Vagina (tissue), 2 donors: ENCODE data around the gene TMC7.
"Not testable (repeated sequence)": the region's sequence is repeated elsewhere in the genome, so short reads cannot be mapped to it uniquely, and the experiment has no call there.

Source experiments
- POLR2A ChIP-seq, 2 donors: fragments of 450-650 bp; IDR thresholded peaks; one replicate each; pipeline ENCODE4 v1.6.1; 2017; ENCODE audit warnings: antibody characterized with exemption in 2 of 2, mild to moderate bottlenecking in 2 of 2, moderate library complexity in 2 of 2
- POLR2AphosphoS5 ChIP-seq, 2 donors: sonication (generic); formaldehyde crosslinking; IDR thresholded peaks; one replicate each; pipeline ENCODE4 v1.9.0; 2017; ENCODE audit warnings: antibody characterized with exemption in 2 of 2, mild to moderate bottlenecking in 2 of 2, low read depth in 1 of 2; ENCODE audit not compliant: insufficient read depth in 1 of 2
- TF ChIP-seq, protein P1 (sequence below), 3 experiments: fragments of 450-650 bp in 2 of 3; fragments of 200-600 bp in 1 of 3; sonication (generic) in 1 of 3; IDR thresholded peaks; one replicate each; pipeline ENCODE4 v1.5.1; 2017 to 2019; ENCODE audit warnings: antibody characterized with exemption in 3 of 3, mild to moderate bottlenecking in 2 of 3, moderate library complexity in 2 of 3

DNA sequence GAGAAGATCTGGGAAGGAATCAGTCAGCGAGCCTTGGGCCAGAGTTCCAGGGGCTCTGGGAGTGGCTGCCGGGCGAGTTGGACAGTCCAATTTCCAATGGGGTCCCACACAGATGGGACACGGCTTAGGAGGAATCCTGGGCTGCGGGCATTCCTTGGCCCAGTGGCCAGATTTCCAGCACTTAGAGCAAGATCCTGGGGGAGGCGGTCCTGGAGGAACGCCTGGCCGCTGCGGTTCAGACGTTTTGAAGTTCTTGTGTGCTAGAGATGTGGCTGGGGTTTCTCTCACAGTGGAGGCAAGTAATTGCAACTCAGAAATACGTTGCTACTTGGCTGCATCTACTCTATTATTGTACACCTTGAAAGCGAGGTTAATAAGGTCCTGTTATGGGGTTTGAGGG is 11.7 kb downstream of the TMC7 start:
- TF ChIP-seq, protein P1, sequence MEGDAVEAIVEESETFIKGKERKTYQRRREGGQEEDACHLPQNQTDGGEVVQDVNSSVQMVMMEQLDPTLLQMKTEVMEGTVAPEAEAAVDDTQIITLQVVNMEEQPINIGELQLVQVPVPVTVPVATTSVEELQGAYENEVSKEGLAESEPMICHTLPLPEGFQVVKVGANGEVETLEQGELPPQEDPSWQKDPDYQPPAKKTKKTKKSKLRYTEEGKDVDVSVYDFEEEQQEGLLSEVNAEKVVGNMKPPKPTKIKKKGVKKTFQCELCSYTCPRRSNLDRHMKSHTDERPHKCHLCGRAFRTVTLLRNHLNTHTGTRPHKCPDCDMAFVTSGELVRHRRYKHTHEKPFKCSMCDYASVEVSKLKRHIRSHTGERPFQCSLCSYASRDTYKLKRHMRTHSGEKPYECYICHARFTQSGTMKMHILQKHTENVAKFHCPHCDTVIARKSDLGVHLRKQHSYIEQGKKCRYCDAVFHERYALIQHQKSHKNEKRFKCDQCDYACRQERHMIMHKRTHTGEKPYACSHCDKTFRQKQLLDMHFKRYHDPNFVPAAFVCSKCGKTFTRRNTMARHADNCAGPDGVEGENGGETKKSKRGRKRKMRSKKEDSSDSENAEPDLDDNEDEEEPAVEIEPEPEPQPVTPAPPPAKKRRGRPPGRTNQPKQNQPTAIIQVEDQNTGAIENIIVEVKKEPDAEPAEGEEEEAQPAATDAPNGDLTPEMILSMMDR (IDR thresholded peaks at IDR 0.05), result not testable (repeated sequence)
- not testable (repeated sequence) for TF ChIP-seq POLR2A (IDR thresholded peaks at IDR 0.05); POLR2AphosphoS5 (IDR thresholded peaks at IDR 0.05; ENCODE audit: insufficient read depth in 1 of 2, low read depth in 1 of 2)
